SK-N-SH (cell line): ENCODE results near the gene ST7. TPM values are rescaled to one million over a fixed set of nuclear protein-coding genes. Genes with fewer than 3 reads are reported as not detected.

ENCODE experiments used
- CTCF ChIA-PET: fragments of 300-600, 350-600 bp; formaldehyde crosslinking; extraction: SDS; loops from one replicate; lab custom pipeline; 2021; lab: Yijun Ruan, JAX
- POLR2A ChIA-PET: fragments of 350-600 bp; sonication (Branson Sonifier 250); formaldehyde crosslinking; extraction: SDS; loops from one replicate; lab custom pipeline; 2020; ENCODE audit warnings: antibody characterized with exemption, inconsistent platforms; lab: Yijun Ruan, JAX
- DNase-seq: peaks from one replicate; pipeline ENCODE4 v3.0.0; 2012
- H2AFZ ChIP-seq: fragments of 200-600 bp; sonication (generic); 2 replicates; pipeline ENCODE4 v1.8.1; 2016; ENCODE audit warnings: antibody characterized with exemption, mild to moderate bottlenecking, low read depth
- H3F3A ChIP-seq: fragments of 200-600 bp; sonication (generic); replicated peaks from 2 replicates; pipeline ENCODE3; 2016; ENCODE audit warnings: antibody characterized with exemption, mild to moderate bottlenecking; ENCODE audit not compliant: insufficient read depth
- H3K27ac ChIP-seq, 2 experiments: fragments of 200-500 bp in 1 of 2; fragments of 200-600 bp in 1 of 2; sonication (Bioruptor generic) in 1 of 2; sonication (generic), shearing (Covaris generic) in 1 of 2; 2 replicates each; pipeline versions ENCODE4 v1.5.1 to v1.6.1; 2014 to 2016; ENCODE audit warnings: low read depth in 2 of 2, inconsistent platforms in 1 of 2, low read length in 1 of 2, mild to moderate bottlenecking in 1 of 2, mixed read lengths in 1 of 2
- H3K27me3 ChIP-seq: fragments of 200-600 bp; sonication (generic), shearing (Covaris generic); 2 replicates; pipeline ENCODE4 v1.6.1; 2016; ENCODE audit warnings: mixed run types; ENCODE audit not compliant: insufficient read depth
- H3K36me3 ChIP-seq, 2 experiments: fragments of 200-500 bp in 1 of 2; fragments of 200-600 bp in 1 of 2; sonication (Bioruptor generic) in 1 of 2; sonication (generic) in 1 of 2; replicated peaks in 1 of 2; 2 replicates each; pipeline versions ENCODE3 to v1.5.1; 2014 to 2016; ENCODE audit warnings: low read length in 1 of 2, mild to moderate bottlenecking in 1 of 2; ENCODE audit not compliant: insufficient read depth in 2 of 2, control insufficient read depth in 1 of 2
- H3K4me1 ChIP-seq, 2 experiments: fragments of 200-500 bp in 1 of 2; fragments of 200-600 bp in 1 of 2; sonication (Bioruptor generic) in 1 of 2; sonication (generic), shearing (Covaris generic) in 1 of 2; 2 replicates each; pipeline versions ENCODE4 v1.5.1 to v1.6.1; 2014 to 2016; ENCODE audit warnings: low read depth in 1 of 2, low read length in 1 of 2, mixed run types in 1 of 2; ENCODE audit not compliant: insufficient read depth in 2 of 2, control insufficient read depth in 1 of 2
- H3K4me2 ChIP-seq: fragments of 200-600 bp; sonication (generic), shearing (Covaris generic); 2 replicates; pipeline ENCODE4 v1.6.1; 2017; ENCODE audit warnings: mixed run types
- H3K4me3 ChIP-seq, 2 experiments: fragments of 200-500 bp in 1 of 2; fragments of 200-600 bp in 1 of 2; sonication (Bioruptor generic) in 1 of 2; sonication (generic), shearing (Covaris generic) in 1 of 2; 2 replicates each; pipeline versions ENCODE4 v1.5.1 to v1.8.1; 2014 to 2016; ENCODE audit warnings: low read depth in 2 of 2, inconsistent platforms in 1 of 2, low read length in 1 of 2, mild to moderate bottlenecking in 1 of 2, mixed read lengths in 1 of 2, moderate library complexity in 1 of 2
- H3K79me2 ChIP-seq: fragments of 200-600 bp; sonication (generic); 2 replicates; pipeline ENCODE4 v1.8.1; 2017; ENCODE audit warnings: mild to moderate bottlenecking; ENCODE audit not compliant: insufficient read depth
- H3K9ac ChIP-seq: fragments of 200-600 bp; sonication (generic); 2 replicates; pipeline ENCODE4 v1.6.1; 2017; ENCODE audit warnings: mixed run types
- H3K9me2 ChIP-seq: fragments of 200-600 bp; sonication (generic); 2 replicates; pipeline ENCODE4 v1.6.1; 2017; ENCODE audit warnings: mixed run types
- H3K9me3 ChIP-seq: fragments of 200-600 bp; sonication (generic); 2 replicates; pipeline ENCODE4 v1.6.1; 2017; ENCODE audit warnings: mixed run types, mild to moderate bottlenecking, moderate library complexity
- H4K20me1 ChIP-seq: fragments of 200-600 bp; sonication (generic); 2 replicates; pipeline ENCODE4 v1.6.1; 2017; ENCODE audit warnings: mild to moderate bottlenecking, mixed run types; ENCODE audit not compliant: insufficient read depth
- CHD2 ChIP-seq: fragments of 150-350 bp; IDR thresholded peaks from 2 replicates; pipeline ENCODE4 v1.6.1; 2018; ENCODE audit warnings: low read length; ENCODE audit not compliant: partially characterized antibody
- ELF1 ChIP-seq: IDR thresholded peaks from 2 replicates; pipeline ENCODE4 v1.4.0; 2012
- EP300 ChIP-seq, 2 experiments: IDR thresholded peaks; 2 replicates each; pipeline versions ENCODE4 v1.4.0 to v1.6.1; 2012; ENCODE audit warnings: borderline replicate concordance in 1 of 2, low read depth in 1 of 2, low read length in 1 of 2
- EZH2phosphoT487 ChIP-seq: fragments of 200-600 bp; sonication (generic); IDR thresholded peaks from 2 replicates; pipeline ENCODE4 v1.6.1; 2017; ENCODE audit warnings: low read depth, mixed run types, mild to moderate bottlenecking, antibody characterized with exemption, moderate library complexity, borderline replicate concordance
- FOSL2 ChIP-seq: IDR thresholded peaks from 2 replicates; pipeline ENCODE4 v1.4.0; 2012; ENCODE audit warnings: low read depth, mild to moderate bottlenecking, moderate library complexity, borderline replicate concordance
- FOXJ3 ChIP-seq: sonication (generic); formaldehyde crosslinking; IDR thresholded peaks from 2 replicates; pipeline ENCODE4 v1.5.1; 2020; ENCODE audit warnings: mild to moderate bottlenecking, missing genetic modification reagents
- FOXM1 ChIP-seq: IDR thresholded peaks from 2 replicates; pipeline ENCODE4 v1.4.0; 2012; ENCODE audit warnings: low read depth, mild to moderate bottlenecking
- JUND ChIP-seq: IDR thresholded peaks from 2 replicates; pipeline ENCODE4 v1.4.0; 2012
- MXI1 ChIP-seq: IDR thresholded peaks from 2 replicates; pipeline ENCODE4 v1.6.1; 2012; ENCODE audit warnings: mild to moderate bottlenecking, low read depth, low read length, improper control_type of control experiment
- NFIC ChIP-seq: IDR thresholded peaks from 2 replicates; pipeline ENCODE4 v1.4.0; 2012; ENCODE audit warnings: borderline replicate concordance
- NRF1 ChIP-seq: IDR thresholded peaks from 2 replicates; pipeline ENCODE4 v1.6.1; 2012; ENCODE audit warnings: low read depth, mild to moderate bottlenecking, low read length
- RAD21 ChIP-seq: IDR thresholded peaks from 2 replicates; pipeline ENCODE4 v1.6.1; 2012; ENCODE audit warnings: mild to moderate bottlenecking, low read length
- RCOR1 ChIP-seq: fragments of 150-350 bp; IDR thresholded peaks from 2 replicates; pipeline ENCODE4 v1.6.1; 2017; ENCODE audit warnings: antibody characterized with exemption, low read length
- RFX5 ChIP-seq: IDR thresholded peaks from 2 replicates; pipeline ENCODE4 v1.6.1; 2012; ENCODE audit warnings: mild to moderate bottlenecking, improper control_type of control experiment, low read length
- SIN3A ChIP-seq: IDR thresholded peaks from 2 replicates; pipeline ENCODE4 v1.6.1; 2012; ENCODE audit warnings: low read depth, mild to moderate bottlenecking, low read length, moderate library complexity, borderline replicate concordance
- SMC3 ChIP-seq: IDR thresholded peaks from 2 replicates; pipeline ENCODE4 v1.6.1; 2012; ENCODE audit warnings: low read depth, low read length, improper control_type of control experiment
- TAF1 ChIP-seq: IDR thresholded peaks from 2 replicates; pipeline ENCODE4 v1.6.1; 2012; ENCODE audit warnings: low read depth, mild to moderate bottlenecking, low read length, moderate library complexity, borderline replicate concordance
- TEAD4 ChIP-seq: IDR thresholded peaks from 2 replicates; pipeline ENCODE4 v1.4.0; 2012; ENCODE audit warnings: mild to moderate bottlenecking, borderline replicate concordance; ENCODE audit not compliant: insufficient read depth
- YY1 ChIP-seq: IDR thresholded peaks from 2 replicates; pipeline ENCODE4 v1.4.0; 2012; ENCODE audit warnings: low read depth, mild to moderate bottlenecking
- WGBS: methylation state at CpG from one replicate; pipeline ENCODE4 v1.1.6; 2017; ENCODE audit warnings: low lambda C conversion rate; 5-methylcytosine and 5-hydroxymethylcytosine counted together
- polyA plus RNA-seq, 3 experiments: library from polyadenylated mRNA; depleted of rRNA; stranded (reverse); fragments of >200 nt; gene quantifications; 2 replicates each; pipeline ENCODE4 v1.2.3, GENCODE V29; 2012
- TF ChIP-seq, protein P1 (sequence below): IDR thresholded peaks from 2 replicates; pipeline ENCODE4 v1.4.0; 2012; ENCODE audit warnings: low read depth
- TF ChIP-seq, protein P2 (sequence below): fragments of 200-600 bp; sonication (generic); IDR thresholded peaks from 2 replicates; pipeline ENCODE4 v1.6.1; 2017; ENCODE audit warnings: antibody characterized with exemption, mild to moderate bottlenecking, moderate library complexity
- TF ChIP-seq, protein P3 (sequence below): IDR thresholded peaks from 2 replicates; pipeline ENCODE4 v1.4.0; 2012; ENCODE audit warnings: low read depth, borderline replicate concordance
- TF ChIP-seq, protein P4 (sequence below): fragments of 150-350 bp; IDR thresholded peaks from 2 replicates; pipeline ENCODE4 v1.6.1; 2017; ENCODE audit warnings: antibody characterized with exemption, low read length, low read depth, borderline replicate concordance

Gene ST7
- polyA plus RNA-seq, 1 of the 3 experiments (the other 2 are of a cell fraction), result 23.5 TPM

DNA sequence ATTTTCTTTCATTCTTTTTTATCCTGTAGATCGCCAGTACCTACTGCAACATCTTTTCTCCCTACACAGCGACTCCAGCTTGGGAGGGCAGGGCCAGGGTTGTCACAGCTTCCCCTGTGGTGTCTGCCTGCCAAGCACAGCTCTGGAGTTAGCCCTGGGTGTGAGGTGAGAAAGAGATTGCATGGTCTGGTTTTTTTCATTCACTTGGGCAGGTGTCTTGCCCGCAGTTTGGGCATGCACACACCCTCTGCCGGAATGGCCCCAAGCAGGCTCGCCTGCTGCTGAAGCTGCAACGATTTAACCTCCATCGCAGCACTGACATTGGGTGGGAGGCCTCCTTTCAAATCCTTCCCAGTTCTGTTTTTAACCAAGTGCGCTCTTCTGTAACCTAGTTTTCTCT is 236.8 kb downstream of the ST7 start:
- Histone ChIP-seq H2AFZ (no peak overlapping the region), H3K27me3 (no peaks in the 10 kb centered on the region), H3K4me1 (peaks cover 0 to 9% of the 10 kb centered on the region in 2 experiments; a peak in 3 of 4 replicates), H3K4me3 (no peak overlapping the region), H4K20me1 (no peaks in the 10 kb centered on the region), H3K36me3 (peaks cover 9 to 32% of the 10 kb centered on the region in 2 experiments), H3F3A (no peaks in the 10 kb centered on the region), H3K9ac (no peak overlapping the region), H3K4me2 (no peak overlapping the region), H3K9me3 (no peaks in the 10 kb centered on the region), H3K27ac (no peak overlapping the region), H3K79me2 (no peaks in the 10 kb centered on the region), H3K9me2 (no peaks in the 10 kb centered on the region)
- 91% methylated on average over 8 of the region's 8 CpGs for WGBS
- TF ChIP-seq JUND, result no peak
- no peak for TF ChIP-seq YY1
- TF ChIP-seq, protein P1, sequence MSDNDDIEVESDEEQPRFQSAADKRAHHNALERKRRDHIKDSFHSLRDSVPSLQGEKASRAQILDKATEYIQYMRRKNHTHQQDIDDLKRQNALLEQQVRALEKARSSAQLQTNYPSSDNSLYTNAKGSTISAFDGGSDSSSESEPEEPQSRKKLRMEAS, result no peak
- TF ChIP-seq RCOR1, result no peak
- TF ChIP-seq TAF1, result no peak
- TF ChIP-seq SIN3A, result no peak
- TF ChIP-seq, protein P2, sequence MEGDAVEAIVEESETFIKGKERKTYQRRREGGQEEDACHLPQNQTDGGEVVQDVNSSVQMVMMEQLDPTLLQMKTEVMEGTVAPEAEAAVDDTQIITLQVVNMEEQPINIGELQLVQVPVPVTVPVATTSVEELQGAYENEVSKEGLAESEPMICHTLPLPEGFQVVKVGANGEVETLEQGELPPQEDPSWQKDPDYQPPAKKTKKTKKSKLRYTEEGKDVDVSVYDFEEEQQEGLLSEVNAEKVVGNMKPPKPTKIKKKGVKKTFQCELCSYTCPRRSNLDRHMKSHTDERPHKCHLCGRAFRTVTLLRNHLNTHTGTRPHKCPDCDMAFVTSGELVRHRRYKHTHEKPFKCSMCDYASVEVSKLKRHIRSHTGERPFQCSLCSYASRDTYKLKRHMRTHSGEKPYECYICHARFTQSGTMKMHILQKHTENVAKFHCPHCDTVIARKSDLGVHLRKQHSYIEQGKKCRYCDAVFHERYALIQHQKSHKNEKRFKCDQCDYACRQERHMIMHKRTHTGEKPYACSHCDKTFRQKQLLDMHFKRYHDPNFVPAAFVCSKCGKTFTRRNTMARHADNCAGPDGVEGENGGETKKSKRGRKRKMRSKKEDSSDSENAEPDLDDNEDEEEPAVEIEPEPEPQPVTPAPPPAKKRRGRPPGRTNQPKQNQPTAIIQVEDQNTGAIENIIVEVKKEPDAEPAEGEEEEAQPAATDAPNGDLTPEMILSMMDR, result no peak
- TF ChIP-seq FOXM1, result no peak
- no peak for TF ChIP-seq RFX5
- no peak for TF ChIP-seq NFIC
- TF ChIP-seq CHD2, result no peak
- TF ChIP-seq FOXJ3 (CRISPR knock-in tag), result no peak
- no peak for TF ChIP-seq SMC3
- no peak for TF ChIP-seq EZH2phosphoT487
- no peak for TF ChIP-seq ELF1
- ChIA-PET CTCF (interaction anchor here (2.3 kb wide), 1 partner anchor 23 kb away, joined by 7 read pairs; no protein-coding TSS in a partner anchor), POLR2A (no interaction called here)
- no peak for DNase-seq

DNA sequence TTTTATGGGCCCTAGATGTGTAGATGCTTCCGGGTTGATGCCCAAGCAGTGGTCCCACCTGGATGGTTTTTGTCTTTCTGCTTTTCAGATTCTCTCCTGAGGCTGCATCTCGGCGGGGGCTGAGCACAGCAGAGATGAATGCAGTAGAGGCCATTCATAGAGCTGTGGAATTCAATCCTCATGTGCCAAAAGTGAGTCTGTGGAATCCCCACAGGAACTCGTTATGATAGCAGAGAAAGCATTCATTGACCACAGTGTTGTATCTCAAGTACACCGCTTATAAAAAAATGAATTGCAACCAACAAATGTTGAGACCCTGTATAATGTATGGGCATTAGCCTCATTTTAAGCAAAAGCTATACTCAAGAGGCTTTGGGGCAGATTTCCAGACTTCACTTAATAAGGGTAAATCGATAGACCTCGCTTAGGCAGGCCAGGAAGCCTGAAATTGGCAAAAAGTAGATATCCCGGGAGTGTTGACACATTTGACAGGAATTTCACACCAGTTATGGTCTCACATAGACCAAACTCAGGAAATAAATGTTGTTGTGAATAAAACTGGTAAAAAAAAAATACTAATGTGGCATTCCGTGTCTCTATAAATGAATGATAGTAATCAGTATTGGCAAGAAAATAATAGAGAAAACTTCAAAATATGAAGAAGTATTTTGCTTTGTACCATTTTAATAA is 237.6 kb downstream of the ST7 start:
- TF ChIP-seq MXI1 (no peak), CHD2 (no peak), EP300 (IDR thresholded peaks at IDR 0.05; ENCODE audit: borderline replicate concordance in 1 of 2, low read depth in 1 of 2, low read length in 1 of 2) (no peak), NRF1 (no peak), FOXJ3 (CRISPR knock-in tag) (no peak), RAD21 (no peak), TEAD4 (no peak), ELF1 (no peak), YY1 (no peak), FOSL2 (no peak)
- TF ChIP-seq, protein P3, sequence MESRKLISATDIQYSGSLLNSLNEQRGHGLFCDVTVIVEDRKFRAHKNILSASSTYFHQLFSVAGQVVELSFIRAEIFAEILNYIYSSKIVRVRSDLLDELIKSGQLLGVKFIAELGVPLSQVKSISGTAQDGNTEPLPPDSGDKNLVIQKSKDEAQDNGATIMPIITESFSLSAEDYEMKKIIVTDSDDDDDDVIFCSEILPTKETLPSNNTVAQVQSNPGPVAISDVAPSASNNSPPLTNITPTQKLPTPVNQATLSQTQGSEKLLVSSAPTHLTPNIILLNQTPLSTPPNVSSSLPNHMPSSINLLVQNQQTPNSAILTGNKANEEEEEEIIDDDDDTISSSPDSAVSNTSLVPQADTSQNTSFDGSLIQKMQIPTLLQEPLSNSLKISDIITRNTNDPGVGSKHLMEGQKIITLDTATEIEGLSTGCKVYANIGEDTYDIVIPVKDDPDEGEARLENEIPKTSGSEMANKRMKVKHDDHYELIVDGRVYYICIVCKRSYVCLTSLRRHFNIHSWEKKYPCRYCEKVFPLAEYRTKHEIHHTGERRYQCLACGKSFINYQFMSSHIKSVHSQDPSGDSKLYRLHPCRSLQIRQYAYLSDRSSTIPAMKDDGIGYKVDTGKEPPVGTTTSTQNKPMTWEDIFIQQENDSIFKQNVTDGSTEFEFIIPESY, result no peak
- TF ChIP-seq, protein P4, sequence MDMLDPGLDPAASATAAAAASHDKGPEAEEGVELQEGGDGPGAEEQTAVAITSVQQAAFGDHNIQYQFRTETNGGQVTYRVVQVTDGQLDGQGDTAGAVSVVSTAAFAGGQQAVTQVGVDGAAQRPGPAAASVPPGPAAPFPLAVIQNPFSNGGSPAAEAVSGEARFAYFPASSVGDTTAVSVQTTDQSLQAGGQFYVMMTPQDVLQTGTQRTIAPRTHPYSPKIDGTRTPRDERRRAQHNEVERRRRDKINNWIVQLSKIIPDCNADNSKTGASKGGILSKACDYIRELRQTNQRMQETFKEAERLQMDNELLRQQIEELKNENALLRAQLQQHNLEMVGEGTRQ, result no peak
- POLR2A ChIA-PET, result no interaction called here
- Histone ChIP-seq H3K27me3 (no peaks in the 10 kb centered on the region), H3F3A (no peaks in the 10 kb centered on the region), H3K27ac (no peak overlapping the region), H3K79me2 (no peaks in the 10 kb centered on the region), H3K36me3 (peaks cover 9 to 32% of the 10 kb centered on the region in 2 experiments), H3K4me3 (no peak overlapping the region), H4K20me1 (no peaks in the 10 kb centered on the region), H3K9me3 (no peaks in the 10 kb centered on the region), H3K4me2 (no peak overlapping the region), H3K9me2 (no peaks in the 10 kb centered on the region), H3K4me1 (peaks cover 0 to 9% of the 10 kb centered on the region in 2 experiments; a peak in 3 of 4 replicates), H2AFZ (no peak overlapping the region), H3K9ac (no peak overlapping the region)
- DNase-seq, result no peak
- WGBS, result 94% methylated on average over 9 of the region's 9 CpGs
- CTCF ChIA-PET, result interaction anchor here (1.7 to 2.3 kb wide), 2 partner anchors 22 kb away, joined by 7 read pairs; no protein-coding TSS in a partner anchor
